GM18861 (cell line): ENCODE results near the gene CD55.

Experiments used
- ATAC-seq: cut with Tn5 transposase; IDR thresholded peaks from one replicate; pipeline ENCODE4 v1.9.1; 2021; ENCODE audit not compliant: unreplicated experiment

The CD55 gene

DNA sequence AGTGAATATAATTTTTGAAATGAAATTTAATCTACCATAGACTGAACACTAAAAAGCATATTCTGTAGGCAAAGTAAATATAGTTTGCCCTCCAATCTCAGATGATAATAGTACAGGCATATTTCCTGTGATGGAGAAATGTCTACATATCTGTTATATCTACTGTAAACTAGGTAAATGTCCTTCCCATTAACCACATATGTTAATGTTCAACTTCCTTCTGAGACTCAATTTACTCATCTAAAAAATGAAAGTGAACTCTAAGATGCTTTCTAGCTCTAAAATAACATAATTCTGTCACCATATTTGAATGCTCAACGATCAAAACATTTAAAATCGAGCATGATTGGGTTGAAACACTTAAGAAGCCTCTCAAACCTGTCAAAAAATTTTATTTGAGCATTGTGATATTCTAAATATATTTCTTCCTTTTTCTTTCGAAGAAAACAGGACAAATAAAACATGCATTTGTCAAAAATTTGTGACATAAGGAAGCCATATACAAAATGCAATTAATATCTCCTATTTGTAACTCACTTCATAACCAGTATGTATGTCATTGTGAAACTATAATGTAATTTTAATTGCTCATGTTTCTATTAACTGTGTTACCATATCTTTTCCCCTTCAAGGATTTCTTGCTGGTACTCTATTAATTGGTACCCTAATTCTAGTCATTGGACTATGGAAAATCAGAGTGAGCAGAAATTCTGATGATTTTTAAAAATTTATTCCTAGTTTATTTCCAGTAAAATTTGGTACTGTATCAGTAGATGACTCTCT, 34.2 kb downstream of the CD55 start:
- peak; percentile 42 for ATAC-seq

- no peak for ATAC-seq
Measured at GRCh38 chr1:207361029-207361428, 39.6 kb downstream of the CD55 start.

DNA sequence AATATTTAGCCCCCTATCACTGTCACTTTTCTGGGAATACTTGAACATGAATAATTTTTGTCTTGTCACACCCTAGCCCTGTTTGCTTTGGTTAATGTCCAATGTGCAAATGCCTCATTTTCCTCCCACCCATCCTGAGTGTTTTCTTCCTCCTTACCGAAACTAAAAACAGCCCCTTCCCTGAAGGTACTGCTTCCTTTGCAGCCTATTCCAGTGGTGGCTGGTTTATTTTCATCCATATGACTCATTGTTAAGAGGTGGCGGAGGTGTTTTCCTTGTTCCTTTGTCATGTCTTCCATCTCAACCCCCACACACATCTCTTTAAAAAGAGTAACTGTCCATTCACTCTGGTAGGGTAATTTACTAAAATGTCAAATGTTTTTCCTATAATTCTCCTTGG, 40.4 kb downstream of the CD55 start:
- ATAC-seq, result no peak

- ATAC-seq, result no peak
Measured at GRCh38 chr1:207362962-207363860, 41.7 kb downstream of the CD55 start.

DNA sequence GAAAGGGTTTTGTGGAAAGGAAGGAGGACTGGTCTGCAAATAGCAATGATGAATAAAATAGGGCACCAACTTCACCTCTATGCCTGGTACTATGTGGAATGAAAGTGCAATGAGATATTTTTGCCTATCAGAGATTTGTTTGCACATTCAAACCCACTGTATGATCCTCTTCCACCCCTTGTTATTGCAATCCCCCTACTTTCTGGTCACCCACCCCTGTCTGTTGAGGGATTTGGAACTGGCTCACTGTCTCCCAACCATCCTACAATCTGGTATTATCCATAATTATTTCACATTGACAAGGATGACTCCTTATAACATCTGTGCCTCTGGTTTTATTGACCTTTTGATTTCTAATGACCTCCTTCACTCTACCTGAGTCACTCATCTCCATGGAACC, 42.4 kb downstream of the CD55 start:
- no peak for ATAC-seq

- no peak for ATAC-seq
Measured at GRCh38 chr1:207364614-207365013, 43.1 kb downstream of the CD55 start.

- ATAC-seq, result no peak
Measured at GRCh38 chr1:207365063-207365462, 43.6 kb downstream of the CD55 start.

- ATAC-seq, result no peak
Measured at GRCh38 chr1:207366022-207366421, 44.5 kb downstream of the CD55 start.

DNA sequence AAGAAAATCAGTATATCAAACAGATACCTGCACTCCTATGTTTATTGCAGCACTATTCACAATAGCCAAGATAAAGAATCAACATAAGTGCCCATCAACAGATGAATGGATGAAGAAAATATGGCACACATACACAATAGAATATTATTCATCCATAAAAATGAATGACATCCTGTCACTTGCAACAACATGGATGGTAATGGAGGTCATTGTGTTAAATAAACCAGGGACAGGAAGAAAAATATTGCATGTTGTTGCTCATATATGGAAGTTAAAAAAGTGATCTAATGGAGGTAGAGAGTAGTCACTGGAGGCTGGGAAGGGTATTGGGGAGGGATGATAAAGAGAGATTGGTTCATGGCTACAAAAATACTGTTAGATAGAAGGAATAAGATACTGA, 67.2 kb downstream of the CD55 start:
- no peak for ATAC-seq

DNA sequence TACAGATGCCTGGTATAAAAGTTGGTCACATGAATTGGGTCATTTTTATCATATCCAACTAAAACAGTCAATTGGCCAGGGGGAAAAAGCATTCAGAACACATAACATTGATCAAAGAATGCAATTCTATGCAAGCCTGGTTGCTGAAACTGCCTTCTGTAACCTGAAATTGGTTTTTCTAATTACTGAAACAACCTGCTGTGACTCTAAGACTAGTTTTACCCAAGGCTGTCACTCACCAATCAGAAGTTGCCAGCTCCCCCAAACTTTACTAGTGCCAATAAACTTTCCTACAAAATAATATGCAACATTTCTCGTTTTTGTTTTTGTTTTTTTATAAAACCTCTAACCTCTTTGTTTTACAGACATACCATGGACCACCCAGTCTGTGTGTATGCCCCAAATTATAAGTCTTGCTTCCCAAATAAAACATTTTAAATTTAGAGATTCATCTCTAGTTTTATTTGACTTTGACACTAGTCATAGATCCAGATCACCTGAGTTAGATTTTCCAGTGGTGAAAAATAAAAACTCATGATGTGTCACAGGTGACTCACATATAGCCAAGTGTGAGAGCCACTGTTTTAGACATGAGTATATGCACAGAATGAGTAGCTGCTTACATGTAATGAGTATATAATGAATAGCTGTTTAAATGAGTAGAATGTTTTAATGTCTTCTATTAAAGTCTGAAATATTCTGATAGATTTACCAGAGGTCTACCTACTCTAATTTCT, 68.4 kb downstream of the CD55 start:
- no peak for ATAC-seq

DNA sequence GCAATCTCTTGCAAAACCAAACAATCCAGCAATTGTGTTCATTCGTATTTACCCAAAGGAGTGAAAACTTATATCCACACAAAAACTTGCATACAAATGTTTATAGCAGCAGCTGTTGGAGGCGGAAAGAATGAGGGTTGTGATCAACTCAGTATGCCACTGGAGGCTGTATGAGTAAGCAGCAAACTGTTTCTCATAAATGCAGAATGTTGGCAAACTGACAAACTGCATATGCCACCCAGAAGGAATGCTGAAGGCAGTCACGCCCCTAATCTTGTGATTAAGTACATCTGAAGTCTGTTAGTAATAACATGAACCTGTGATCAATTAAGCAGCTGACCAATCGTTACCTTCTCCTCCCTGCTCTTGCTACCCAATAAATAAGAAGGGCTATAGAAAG, 72.1 kb downstream of the CD55 start:
- ATAC-seq, result no peak

DNA sequence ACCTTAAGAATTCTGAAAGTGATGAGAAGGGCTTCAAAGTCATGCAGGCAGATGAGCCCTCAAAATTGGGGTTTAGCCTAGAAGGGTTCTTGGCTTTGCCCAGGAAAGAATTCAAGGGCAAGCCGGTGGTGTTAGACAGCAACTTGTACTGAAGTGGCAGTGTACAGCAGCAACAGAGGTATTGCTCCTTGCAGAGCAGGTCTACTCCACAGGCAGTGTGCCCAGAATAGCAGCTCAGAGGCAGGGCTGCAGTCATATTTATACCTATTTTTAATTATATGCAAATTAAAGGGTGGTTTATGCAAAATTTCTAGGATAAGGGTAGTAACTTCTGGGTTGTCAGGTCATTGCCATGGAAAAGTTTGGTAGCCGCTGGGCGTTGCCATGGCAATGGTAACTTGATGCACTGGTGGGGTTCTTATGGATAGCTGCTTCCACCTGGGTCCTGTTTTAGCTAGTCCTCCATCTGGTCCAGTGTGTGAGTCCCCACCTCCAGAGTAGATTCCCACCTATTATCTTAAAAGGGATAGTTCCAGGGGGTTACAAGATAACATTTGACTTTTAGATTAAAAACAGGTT, 74.8 kb downstream of the CD55 start:
- no peak for ATAC-seq

GRCh38 chr1:207397525-207397926, 76.0 kb downstream of the CD55 start:
- no peak for ATAC-seq

DNA sequence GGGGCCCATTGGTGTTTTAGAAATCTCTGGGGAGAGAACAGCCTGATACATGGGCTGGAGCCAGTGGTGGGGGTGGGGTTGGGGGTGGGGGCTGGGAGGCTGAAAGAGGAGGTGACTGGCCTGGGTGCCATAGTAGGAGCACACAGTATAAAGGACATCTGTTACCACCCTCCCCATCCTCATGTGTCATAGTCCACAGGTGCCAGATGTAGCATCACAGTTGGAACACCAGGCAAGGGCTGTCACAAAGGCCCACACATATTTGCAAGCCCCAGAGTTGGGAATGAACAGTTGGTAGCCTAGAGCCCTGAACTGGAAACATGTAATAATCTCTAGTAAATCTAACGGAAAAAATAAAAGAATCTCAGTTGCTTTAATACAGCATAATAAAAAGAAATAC, 77.5 kb downstream of the CD55 start:
- no peak for ATAC-seq

DNA sequence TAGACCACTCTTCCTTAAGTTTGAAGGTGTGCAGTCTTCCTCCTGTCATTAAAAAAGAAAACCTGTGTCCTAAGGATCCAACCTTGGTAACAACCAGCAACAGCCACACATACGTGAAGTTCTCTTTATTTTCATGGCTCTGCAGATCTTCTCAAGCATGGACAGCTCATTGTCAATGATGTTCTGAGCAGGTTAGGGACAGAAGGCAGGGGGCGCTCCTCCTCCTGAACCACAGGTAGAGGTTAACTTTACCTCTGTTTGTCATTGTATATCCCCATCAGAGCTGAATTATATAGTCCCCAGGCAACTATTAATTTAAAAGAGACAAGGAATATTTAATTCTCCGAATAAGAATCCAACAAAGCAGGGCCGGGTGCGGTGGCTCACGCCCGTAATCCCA, 80.1 kb downstream of the CD55 start:
- no peak for ATAC-seq

GRCh38 chr1:207402744-207403143, 81.3 kb downstream of the CD55 start:
- no peak for ATAC-seq

- ATAC-seq, result peak; percentile 62
Measured at GRCh38 chr1:207404849-207405525, 83.5 kb downstream of the CD55 start.

DNA sequence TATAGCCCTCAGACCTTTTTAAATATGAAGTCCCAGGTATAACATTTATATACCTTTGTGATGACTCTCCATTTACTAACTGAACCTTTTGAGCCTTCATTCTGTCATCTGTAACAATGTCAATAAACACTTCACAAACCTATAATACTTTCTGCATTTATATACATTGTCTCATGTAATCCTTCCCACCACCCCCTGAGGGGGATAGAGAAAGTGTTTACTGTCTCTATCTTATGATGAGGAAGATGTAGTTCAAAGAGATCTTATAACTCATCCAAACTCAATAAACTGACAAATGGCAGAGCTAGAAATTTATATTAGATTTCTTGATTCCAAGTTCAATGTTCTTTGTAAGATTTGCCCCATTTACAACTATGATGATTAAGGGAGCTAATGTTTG, 84.3 kb downstream of the CD55 start:
- ATAC-seq, result no peak

DNA sequence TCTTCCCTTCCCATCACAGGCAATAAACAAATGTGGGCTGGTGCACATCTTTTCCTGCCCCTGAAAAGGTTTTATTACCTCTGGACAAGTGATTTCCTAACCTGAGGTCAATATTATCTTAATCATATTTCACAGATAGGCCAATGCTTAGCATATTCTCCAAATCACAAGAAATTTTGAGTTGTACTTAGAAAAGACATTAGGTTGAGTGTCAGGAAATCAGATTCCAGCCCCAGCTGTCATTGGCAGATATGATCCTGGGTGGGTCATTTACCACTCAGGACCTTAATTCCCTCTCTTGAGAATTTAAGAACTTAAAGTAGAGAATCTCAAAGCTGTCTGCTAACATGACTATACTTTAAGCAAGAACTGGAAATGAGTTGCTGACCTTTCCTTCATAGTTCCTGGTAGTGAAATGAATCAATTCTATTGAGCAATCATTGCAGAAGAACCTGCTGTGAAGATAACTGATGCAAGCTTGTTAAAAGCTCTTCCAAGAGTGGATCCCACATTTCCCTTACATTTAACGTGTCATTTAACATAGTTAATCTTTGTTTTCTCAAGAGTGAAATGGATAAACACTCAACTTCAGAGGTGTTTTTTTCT, 86.3 kb downstream of the CD55 start:
- ATAC-seq, result no peak
